Retinal pigment epithelial cell (primary cell): ENCODE results near the gene KAT7.

Source experiments
- DNase-seq: peaks from one replicate; pipeline ENCODE4 v3.0.0-alpha.2; 2010; ENCODE audit warnings: low read depth
- H3K4me3 ChIP-seq: 2 replicates; pipeline ENCODE4 v1.5.1; 2011; ENCODE audit warnings: mild to moderate bottlenecking, low read length, control low read depth, moderate library complexity
- TF ChIP-seq, protein P1 (sequence below): conservative IDR thresholded peaks from 2 replicates; pipeline ENCODE4 v1.5.1; 2011; ENCODE audit warnings: low read depth, low read length, control low read depth, inconsistent platforms

The KAT7 gene

DNA sequence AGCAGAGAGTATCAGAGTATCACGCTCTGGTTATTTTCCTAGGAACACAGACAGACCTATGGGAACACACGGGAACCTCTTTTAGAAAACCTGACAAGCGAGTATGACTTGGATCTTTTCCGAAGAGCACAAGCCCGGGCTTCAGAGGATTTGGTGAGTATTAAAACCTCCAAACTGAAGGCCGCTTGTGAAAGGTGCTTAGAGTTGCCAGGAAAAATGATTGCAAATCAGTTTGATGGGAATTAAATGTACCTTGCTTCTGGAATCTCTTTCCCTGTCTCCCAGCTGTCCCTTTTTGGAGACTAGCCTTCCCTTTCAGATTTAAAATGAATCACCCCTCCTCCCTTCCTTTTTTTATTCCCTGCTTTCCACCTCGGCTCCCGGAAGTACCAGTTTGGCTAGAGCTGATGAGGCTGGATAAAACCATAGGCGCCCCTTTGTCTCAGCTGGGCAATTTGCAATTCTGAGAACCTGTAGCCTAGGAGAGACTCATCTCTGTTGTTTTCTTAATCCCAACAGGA, 27.3 kb downstream of the KAT7 start:
- TF ChIP-seq, protein P1, sequence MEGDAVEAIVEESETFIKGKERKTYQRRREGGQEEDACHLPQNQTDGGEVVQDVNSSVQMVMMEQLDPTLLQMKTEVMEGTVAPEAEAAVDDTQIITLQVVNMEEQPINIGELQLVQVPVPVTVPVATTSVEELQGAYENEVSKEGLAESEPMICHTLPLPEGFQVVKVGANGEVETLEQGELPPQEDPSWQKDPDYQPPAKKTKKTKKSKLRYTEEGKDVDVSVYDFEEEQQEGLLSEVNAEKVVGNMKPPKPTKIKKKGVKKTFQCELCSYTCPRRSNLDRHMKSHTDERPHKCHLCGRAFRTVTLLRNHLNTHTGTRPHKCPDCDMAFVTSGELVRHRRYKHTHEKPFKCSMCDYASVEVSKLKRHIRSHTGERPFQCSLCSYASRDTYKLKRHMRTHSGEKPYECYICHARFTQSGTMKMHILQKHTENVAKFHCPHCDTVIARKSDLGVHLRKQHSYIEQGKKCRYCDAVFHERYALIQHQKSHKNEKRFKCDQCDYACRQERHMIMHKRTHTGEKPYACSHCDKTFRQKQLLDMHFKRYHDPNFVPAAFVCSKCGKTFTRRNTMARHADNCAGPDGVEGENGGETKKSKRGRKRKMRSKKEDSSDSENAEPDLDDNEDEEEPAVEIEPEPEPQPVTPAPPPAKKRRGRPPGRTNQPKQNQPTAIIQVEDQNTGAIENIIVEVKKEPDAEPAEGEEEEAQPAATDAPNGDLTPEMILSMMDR: no peak
- H3K4me3 ChIP-seq: no peak overlapping the region

DNA sequence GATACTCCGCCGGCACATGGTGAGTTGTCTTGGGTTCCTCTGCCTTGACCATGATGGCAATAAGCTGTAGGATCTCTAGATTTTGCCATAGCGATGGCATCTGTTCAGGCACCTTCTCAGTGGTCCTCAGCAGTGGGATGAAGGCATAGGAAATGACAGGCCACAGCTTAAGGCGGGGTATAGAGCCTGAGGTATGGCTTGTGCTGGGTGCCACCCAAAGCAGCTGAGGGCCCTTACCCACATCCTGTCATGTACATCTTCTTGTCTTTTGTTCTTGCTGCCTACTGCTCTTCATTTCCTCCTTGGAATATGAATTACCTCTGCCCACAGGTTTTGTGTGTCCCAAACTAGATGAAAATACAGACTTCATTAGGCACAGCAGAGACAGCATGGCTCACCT, 29.5 kb downstream of the KAT7 start:
- no peak overlapping the region for H3K4me3 ChIP-seq
- TF ChIP-seq, protein P1: no peak
- DNase-seq: no peak

More for the DNA sequence above, 27.3 kb downstream of the KAT7 start:
- no peak for DNase-seq

DNA sequence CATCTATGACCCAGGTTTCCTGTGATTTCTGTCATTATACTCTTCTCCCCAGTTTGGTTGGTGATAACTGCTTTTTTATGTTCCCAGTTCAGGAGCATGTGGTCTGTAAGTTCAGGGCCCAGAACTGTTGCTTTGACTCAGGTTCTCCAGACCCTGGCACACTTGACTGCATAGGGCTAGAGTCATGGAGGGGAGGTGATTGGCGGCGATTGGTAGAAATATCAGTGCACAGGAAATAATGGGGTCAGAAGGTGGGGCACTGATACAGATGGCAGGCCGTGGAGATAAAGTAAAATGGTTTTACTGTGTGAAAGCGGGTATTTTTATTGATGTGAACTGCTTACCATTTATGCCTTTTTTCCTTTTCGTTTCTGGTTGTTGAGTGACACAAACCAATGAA, 30.7 kb downstream of the KAT7 start:
- no peak for DNase-seq
- no peak overlapping the region for H3K4me3 ChIP-seq
- TF ChIP-seq, protein P1: no peak

DNA sequence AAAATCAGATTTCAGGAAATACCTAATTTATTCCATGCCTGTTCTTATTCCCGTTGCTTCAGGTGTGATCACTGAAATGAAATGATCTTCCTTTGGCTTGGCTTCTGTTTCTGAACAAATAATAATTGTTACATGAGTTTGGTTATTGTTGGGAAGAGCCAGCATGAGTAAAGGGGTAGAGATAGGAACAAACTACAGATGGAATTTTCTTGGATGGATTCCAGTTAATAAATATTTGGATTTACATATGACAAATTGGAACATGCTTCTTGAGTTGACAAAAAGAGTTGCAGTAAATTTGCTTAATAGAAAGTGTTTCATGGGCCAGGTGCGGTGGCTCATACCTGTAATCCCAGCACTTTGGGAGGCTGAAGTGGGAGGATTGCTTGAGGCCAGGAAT, 31.2 kb downstream of the KAT7 start:
- no peak overlapping the region for H3K4me3 ChIP-seq
- TF ChIP-seq, protein P1: no peak
- no peak for DNase-seq

DNA sequence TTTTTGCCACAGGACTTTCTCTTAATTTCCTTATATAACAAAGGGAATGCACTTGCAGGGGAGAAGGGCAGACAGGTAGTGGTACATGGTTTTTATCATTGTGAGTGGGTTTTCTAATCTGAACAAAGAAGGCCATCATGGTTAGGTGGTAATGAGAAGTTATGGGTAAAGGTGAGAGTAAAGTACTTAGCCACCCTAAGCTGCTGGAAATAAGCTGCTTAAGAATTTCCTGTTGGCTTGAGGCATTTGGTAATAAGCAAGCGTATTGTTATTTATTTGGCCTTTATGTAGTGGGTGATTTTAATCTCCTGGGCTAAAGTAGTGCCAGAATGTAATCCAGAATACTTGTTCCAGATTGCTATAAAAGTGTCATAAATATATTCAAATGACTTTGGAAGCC, 32.3 kb downstream of the KAT7 start:
- DNase-seq: peak; percentile 94
- TF ChIP-seq, protein P1: no peak
- H3K4me3 ChIP-seq: no peak overlapping the region

DNA sequence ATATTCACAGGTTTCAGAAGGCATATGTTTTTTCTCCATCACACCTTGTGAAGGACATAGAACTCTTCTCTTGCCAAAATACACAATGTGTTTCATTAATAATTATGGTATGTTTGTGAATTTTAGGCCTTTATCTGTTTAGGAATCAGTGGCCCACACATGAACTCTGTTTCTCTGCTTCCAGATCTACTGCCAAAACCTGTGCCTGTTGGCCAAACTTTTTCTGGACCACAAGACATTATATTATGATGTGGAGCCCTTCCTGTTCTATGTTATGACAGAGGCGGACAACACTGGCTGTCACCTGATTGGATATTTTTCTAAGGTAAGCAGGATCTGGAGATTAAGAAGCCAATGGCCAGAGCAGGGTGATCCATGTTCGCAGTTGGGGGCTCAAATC, 33.0 kb downstream of the KAT7 start:
- H3K4me3 ChIP-seq: no peak overlapping the region
- TF ChIP-seq, protein P1: no peak
- DNase-seq: no peak

DNA sequence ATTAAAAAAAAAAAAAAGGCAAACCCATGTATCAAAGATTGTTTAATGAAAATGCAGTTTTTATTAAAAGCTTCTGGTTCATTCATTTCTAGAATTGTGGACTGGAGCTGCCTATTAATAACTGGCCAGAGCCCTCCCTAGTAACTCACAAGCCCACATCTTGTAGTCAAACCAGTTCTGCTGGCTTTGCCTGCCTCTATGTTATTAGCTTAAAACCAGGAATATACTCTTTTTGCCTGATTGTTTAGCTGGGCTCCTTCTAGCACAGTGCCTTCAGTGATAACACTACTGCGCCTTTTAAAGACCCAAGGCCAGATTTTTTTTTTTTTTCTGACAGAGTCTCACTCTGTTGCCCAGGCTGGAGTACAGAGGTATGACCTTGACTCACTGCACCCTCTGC, 33.4 kb downstream of the KAT7 start:
- TF ChIP-seq, protein P1: no peak
- DNase-seq: no peak
- no peak overlapping the region for H3K4me3 ChIP-seq
